Mucosa of gallbladder (tissue), 1 donor: ENCODE results near the gene PHKG2. TPM values are rescaled to one million over a fixed set of nuclear protein-coding genes. Genes with fewer than 3 reads are reported as not detected.

Source experiments
- DNase-seq: peaks from one replicate; pipeline ENCODE4 v3.0.0-alpha.2; 2020; ENCODE audit warnings: low spot score
- total RNA-seq: library from RNA; stranded (reverse); gene quantifications from one replicate; pipeline ENCODE4 v1.2.1, GENCODE V29; 2021
- donor health status: DM: no; HTN: no; CAD: no.

The PHKG2 gene
- total RNA-seq, 1 donor from 2014 or later, result 39.2 TPM

DNA sequence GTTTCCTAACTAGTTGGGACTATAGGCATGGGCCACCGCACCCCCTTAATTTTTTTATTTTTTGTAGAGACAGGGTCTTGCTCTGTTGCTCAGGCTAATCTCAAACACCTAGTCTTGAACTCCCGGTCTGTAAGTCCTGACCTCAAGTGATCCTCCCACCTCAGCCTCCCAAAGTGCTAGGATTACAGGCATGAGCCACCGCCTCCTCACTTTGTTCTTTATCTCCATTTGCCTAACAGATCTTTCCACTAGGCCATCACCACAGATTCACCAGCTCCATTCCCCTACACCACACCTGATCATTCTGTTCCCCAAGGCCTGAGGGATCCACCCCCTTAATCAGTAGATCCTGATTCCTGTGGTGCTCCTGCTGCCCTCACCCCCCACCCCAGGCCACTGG is 46.4 kb downstream of the PHKG2 start:
- no peak for DNase-seq

DNA sequence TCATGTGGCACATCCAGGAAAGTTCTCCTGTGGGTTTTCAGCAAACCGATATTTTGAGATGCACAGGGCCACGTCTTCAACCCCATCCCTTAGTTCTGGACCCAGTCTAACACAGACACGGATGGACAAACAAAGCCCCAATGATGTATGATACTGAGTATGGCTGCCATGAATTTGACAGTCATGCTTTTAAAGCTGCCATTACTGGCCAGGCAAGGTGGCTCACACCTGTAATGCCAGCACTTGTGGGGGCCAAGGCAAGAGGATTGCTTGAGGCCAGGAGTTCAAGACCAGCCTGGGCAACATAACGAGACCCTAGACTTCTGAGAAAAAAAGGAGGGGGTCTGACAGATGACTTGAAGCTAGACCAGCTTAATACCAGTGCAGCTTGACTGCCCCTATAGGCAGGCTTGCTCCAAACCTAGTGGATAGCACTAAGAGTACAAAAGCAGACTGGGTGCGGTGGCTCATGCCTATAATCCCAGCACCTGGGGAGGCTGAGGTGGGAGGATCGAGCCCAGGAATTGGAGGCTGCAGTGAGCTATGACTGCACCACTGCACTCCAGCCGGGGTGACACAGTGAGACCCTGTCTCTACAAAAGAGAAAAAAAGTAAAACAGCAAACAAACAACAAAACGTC is 49.6 kb downstream of the PHKG2 start:
- no peak for DNase-seq

Other genes starting within 250 kb of the PHKG2 start
- gene ZNF768, start 221.9 kb upstream of the PHKG2 start, total RNA-seq, result 61.1 TPM
- 11.9 TPM for gene ZNF747, start 213.6 kb upstream of the PHKG2 start, total RNA-seq
- gene ZNF764, start 190.1 kb upstream of the PHKG2 start, total RNA-seq, result 12.1 TPM
- 23.5 TPM for gene ZNF688, start 176.7 kb upstream of the PHKG2 start, total RNA-seq
- gene ZNF785, start 162.7 kb upstream of the PHKG2 start, total RNA-seq, result 24.0 TPM
- 13.6 TPM for gene ZNF689, start 138.0 kb upstream of the PHKG2 start, total RNA-seq
- gene PRR14, start 97.5 kb upstream of the PHKG2 start, total RNA-seq, result 68.9 TPM
- gene FBRS, start 90.0 kb upstream of the PHKG2 start, total RNA-seq, result 84.9 TPM
- gene SRCAP, start 49.3 kb upstream of the PHKG2 start, total RNA-seq, result 89.5 TPM
- 13.2 TPM for gene CFAP119, start 13.6 kb downstream of the PHKG2 start, total RNA-seq
- gene RNF40, start 13.9 kb downstream of the PHKG2 start, total RNA-seq, result 129 TPM
- 18.9 TPM for gene ZNF629, start 38.8 kb downstream of the PHKG2 start, total RNA-seq
- 37.8 TPM for gene BCL7C, start 145.7 kb downstream of the PHKG2 start, total RNA-seq
- 11.0 TPM for gene CTF1, start 148.2 kb downstream of the PHKG2 start, total RNA-seq
- gene FBXL19, start 175.1 kb downstream of the PHKG2 start, total RNA-seq, result 27.7 TPM
- 34.4 TPM for gene ORAI3, start 200.6 kb downstream of the PHKG2 start, total RNA-seq
- 17.6 TPM for gene SETD1A, start 209.3 kb downstream of the PHKG2 start, total RNA-seq
- gene HSD3B7, start 236.8 kb downstream of the PHKG2 start, total RNA-seq, result 30.6 TPM